ENCODE measurements around the gene ACYP2.
A peak's percentile ranks its signal among the peaks of the same experiment; 100 is the strongest.
"Not testable (repeated sequence)": the region's sequence is repeated elsewhere in the genome, so short reads cannot be mapped to it uniquely, and the experiment has no call there.

The ACYP2 gene

GRCh38 chr2:54099829-54100585, 15.4 kb upstream of the ACYP2 start:
- DNase-seq, result no peak

GRCh38 chr2:54100772-54101171, 14.6 kb upstream of the ACYP2 start:
- no peak for DNase-seq

- DNase-seq, result peak in 2 of 5 donors; percentile 5 to 49
These were observed 11.7 kb upstream of the ACYP2 start for GRCh38 chr2:54103454-54104314.

- DNase-seq, result peak in 4 of 5 donors; percentile 24 to 49 (median 33)
These were observed 8.6 kb upstream of the ACYP2 start for GRCh38 chr2:54106631-54107454.

- DNase-seq, result no peak
These were observed 8.0 kb upstream of the ACYP2 start for GRCh38 chr2:54107455-54107764.

- DNase-seq, result no peak
These were observed 7.4 kb upstream of the ACYP2 start for GRCh38 chr2:54107903-54108615.

GRCh38 chr2:54109848-54110247, 5.6 kb upstream of the ACYP2 start:
- DNase-seq, result no peak

DNA sequence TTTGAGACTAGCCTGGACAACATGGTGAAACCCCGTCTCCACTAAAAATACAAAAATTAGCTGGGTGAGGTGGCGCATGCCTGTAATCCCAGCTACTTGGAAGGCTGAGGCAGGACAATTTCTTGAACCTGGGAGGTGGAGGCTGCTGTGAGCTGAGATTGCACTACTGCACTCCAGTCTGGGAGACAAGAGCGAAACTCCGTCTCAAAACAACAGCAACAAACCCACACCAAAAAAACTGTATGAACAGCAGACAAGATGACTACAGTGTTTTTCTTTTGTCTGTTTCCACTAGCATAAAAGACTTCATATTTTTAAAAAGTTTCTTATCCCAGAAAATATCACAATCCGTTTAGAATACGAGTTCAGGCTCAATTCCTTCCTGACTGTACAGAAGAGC, 936 bp upstream of the ACYP2 start:
- DNase-seq, result not testable (repeated sequence)

- no peak for DNase-seq
These were observed 505 bp upstream of the ACYP2 start for GRCh38 chr2:54114936-54115283.

- DNase-seq, result not testable (repeated sequence)
These were observed 1.2 kb downstream of the ACYP2 start for GRCh38 chr2:54116598-54116997.

DNA sequence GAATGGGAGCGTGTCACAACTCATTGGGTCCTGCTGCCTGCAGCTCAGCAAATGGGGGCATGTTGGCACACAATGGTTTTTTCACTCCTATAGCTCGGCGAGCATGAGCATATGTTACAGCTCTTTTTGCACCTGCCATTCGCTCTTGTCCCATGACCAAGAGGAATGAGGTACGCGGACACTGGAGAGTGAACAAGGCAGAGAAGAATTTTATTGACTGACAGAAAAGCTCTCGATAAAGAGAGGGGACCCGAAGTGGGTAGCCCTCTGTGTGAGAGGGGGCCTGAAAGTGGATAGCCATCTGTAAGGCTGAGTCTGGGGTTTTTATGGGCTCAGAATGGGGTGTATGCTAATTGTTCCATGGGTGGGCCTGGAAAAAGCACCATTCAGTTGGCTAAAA, 5.5 kb downstream of the ACYP2 start:
- DNase-seq, result no peak

DNA sequence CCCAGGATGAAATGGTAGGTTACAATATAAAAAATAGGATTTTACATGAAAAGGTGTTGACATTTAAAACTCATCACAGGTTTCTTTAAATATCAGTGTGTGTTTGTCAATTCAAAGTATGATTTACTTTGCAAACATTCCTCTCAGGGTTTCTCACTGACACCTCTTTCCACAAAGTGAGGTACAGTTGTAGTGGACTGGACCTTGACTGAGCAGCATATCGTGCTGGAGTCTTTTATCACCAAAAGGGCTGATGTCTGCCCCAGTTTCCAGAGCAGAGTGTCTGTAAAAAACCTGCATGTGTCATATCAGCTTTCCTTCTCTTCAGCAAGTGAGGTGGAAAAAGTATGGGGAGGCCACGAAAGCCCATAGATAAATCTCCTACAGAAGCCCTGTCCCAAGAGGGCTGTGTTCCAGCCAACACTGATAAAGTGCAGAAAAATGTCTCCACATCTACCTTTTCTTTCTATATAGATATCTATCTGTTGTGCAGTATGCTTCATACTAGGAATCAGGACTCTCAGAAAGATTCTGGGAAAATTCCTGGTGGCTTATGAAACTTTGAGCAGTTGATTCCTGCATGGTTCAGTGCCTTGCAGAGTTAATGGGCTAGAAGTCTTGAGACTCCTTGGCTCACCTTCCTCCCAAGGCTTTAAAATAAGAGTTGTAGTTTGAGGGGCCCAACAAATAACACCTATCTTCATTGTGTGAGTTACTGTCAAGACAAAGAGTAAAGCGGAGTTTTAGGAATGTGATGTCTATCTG, 6.9 kb downstream of the ACYP2 start:
- DNase-seq, result no peak

GRCh38 chr2:54122939-54123338, 7.5 kb downstream of the ACYP2 start:
- DNase-seq, result no peak

DNA sequence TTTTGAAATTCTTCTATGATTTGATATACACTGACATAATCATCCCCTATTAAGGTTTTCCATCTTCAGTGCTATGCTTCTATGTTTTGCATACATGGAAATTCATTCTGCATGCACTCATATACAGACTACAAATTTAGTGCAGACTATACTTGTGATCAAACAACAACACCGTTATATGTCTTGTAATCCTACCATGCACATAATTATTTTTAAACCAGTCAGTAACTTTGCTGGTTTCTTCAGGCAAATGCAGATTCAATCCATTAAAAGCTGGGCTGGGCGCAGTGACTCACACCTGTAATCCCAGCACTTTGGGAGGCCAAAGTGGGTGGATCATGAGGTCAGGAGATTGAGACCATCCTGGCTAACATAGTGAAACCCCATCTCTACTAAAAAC, 11.8 kb downstream of the ACYP2 start:
- DNase-seq, result not testable (repeated sequence)

DNA sequence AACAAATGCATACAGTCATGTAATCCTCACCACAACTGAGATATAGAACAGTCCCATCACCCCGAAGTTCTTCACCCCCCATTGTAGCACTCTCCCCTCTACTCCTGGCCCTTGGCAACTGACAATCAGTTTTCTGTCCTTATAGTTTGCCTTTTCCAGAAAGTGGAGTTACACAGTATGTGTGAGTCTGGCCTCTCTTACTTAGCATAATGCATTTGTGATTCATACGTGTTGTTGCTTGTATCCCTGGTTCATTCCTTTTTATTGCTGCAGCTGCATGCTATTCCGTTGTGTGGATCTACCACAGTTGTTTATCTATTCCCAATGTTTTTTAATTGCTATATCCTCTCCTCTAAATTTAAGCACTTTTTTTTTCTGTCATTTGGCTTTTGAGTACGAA, 17.6 kb downstream of the ACYP2 start:
- DNase-seq, result no peak

GRCh38 chr2:54139210-54139609, 23.8 kb downstream of the ACYP2 start:
- DNase-seq, result no peak

- DNase-seq, result no peak
These were observed 28.4 kb downstream of the ACYP2 start for GRCh38 chr2:54143780-54144179.

- no peak for DNase-seq
These were observed 33.0 kb downstream of the ACYP2 start for GRCh38 chr2:54148391-54148790.

- DNase-seq, result no peak
These were observed 34.4 kb downstream of the ACYP2 start for GRCh38 chr2:54149638-54150441.

GRCh38 chr2:54158311-54158710, 42.9 kb downstream of the ACYP2 start:
- no peak for DNase-seq

Measured in T-helper 1 cell (primary cell).